CD4-positive, alpha-beta T cell treated with Interleukin-15 for 1 hour (primary cell): ENCODE results near the gene TULP4.
"Not testable (repeated sequence)": the region's sequence is repeated elsewhere in the genome, so short reads cannot be mapped to it uniquely, and the experiment has no call there.

Experiments
- DNase-seq: peaks from one replicate; pipeline ENCODE4 v3.0.0-alpha.2; 2020

TULP4 gene

GRCh38 chr6:158431560-158431959 lies 119.3 kb downstream of the TULP4 start:
- DNase-seq = no peak

DNA sequence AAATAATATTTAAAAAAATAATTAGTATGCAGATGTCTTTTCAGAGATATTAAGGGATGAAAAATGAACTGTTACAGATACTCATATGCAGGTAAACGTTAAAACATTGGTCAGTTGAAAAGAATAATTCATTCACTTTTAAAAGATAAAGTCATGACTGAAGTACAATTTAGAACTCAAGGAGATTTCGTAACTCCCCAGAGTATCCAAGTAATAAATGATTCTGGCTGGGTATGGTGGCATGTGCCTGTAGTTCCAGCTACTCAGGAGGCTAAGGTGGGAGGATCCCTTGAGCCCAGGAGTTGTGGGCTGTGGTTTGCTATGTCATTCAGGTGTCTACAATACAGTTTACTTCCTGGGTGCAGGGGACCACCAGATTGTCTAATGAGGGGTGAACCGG lies 125.3 kb downstream of the TULP4 start:
- DNase-seq = no peak

GRCh38 chr6:158438226-158438625 lies 126.0 kb downstream of the TULP4 start:
- no peak for DNase-seq

DNA sequence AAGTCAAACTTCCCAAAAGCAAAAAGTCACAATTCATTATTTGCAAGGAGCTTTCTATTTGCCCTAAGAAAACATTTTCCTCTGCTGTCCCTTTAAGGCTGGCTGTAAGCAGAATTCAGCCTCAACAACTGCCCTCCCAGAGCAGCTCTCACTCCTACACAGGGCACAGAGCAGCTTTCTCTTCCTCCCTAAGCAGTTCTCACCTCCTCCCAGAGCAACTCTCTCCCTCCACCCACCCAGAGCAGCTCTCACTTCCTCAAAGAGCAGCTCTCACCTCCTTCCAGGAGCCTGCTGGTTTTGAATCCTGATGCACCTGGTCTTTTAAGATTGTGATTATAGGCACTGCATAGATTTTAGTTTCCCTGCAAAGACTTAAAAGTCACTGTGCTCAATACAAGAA lies 127.0 kb downstream of the TULP4 start:
- DNase-seq = peak; percentile 22

- no peak for DNase-seq
These were observed 129.5 kb downstream of the TULP4 start for GRCh38 chr6:158441716-158442215.

GRCh38 chr6:158442306-158442705 lies 130.0 kb downstream of the TULP4 start:
- DNase-seq = no peak

- no peak for DNase-seq
These were observed 133.3 kb downstream of the TULP4 start for GRCh38 chr6:158445426-158446085.

DNA sequence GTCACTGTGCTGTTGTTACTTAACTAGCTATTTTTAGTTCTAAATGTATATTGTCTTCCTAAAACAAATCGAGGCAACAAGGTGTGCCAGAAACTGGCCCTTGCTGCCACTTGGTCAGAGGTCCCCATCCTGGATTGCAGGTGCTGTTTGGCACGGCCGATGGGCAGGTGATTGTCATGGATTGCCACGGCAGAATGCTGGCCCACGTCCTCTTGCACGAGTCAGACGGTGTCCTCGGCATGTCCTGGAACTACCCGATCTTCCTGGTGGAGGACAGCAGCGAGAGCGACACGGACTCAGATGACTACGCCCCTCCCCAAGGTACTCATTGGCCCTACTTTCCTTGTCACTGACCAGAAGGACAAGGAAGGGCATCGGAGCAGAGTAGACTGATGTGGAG lies 136.6 kb downstream of the TULP4 start:
- no peak for DNase-seq

GRCh38 chr6:158452191-158452590 lies 139.9 kb downstream of the TULP4 start:
- no peak for DNase-seq

DNA sequence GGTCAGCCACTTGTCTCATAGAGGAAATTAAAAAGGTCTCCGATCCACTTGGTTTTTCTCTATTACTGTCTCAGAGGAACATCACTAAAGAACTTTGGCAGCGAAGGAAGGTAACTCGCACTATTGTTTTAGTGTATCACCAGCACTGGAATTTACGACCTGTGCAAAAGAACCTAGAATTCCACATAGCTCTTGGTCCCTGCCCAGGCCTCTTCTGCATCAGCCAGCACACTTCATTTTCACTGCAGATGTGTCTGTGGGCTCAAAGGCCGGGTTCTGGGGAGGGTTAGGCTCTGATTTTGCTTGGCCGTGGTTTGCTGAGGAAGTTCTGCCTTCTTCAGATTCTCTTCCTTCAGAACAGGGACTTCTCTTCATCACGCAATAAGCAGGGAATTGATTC lies 144.9 kb downstream of the TULP4 start:
- DNase-seq = no peak

DNA sequence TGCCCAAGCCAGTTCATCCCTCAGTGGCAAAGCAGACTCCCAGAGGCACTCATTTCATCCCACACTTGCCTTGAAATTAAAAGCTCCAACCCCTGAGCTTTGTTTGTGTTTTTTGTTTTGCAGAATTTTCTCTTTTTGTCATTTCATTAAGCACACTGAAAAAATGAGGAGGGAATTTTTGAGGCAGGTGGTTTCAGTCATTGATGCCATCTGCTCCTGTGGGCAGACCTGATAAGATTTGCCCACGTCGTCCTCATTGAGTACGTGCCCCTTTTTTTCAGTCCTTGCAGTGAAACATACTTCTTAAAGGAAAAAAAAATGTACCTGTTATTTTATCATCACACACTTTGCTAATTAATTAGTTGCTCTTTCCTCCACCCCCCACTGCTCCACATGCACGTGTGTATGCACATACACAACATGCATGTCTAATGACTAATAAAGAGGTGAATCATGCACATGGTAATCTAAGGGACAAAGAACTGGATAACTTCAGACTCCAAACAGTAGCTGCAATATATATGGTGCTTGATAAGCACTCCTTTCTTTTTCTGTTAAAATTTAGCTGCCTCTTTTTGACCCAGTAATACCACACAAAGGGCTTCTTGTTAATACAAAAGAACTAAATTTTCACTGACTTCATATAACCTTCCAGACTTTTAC lies 145.5 kb downstream of the TULP4 start:
- DNase-seq = no peak

DNA sequence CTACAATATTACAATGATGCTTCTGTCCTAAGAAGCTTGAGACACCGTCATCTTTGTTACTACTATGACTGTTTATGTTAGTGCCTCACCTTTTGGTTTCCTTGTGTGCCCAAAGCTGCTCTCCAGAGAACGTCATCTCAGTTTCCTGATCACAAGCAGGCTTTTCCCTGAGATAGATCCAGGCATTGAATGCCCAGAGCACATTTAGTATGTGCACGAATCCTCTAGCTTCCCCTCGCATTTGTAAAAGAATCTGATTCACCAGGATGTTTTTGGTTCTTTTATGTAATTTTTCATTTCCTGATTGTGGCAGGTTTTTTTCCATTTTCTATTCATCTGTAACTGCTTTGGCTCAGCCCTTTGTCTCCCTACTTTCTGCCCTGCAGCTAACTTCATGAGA lies 147.5 kb downstream of the TULP4 start:
- DNase-seq = no peak

DNA sequence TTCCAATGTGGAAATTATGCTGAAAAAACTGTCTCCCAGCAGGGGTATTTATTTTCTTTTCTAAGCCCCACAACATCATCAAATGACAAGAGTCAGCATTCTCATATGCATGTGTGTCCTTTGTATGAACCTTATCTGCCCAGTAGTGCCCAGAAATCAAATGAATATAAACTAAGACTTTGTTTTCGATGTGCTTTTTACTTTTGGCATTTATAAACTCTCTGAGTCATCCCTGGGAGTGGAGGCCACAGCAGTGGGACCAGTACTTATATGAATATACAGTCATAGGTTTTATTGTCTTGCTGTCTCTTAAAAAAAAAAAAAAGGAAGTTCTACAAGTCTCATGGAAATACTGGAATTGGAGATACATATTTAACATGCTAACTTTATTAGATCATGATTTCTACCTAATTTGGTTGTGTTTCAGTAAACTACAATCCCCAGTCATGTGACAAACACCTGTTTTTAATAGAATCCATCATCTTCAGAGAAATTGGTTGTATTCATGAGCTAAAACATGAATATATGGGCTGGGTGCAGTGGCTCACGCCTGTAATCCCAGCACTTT lies 148.4 kb downstream of the TULP4 start:
- no peak for DNase-seq

DNA sequence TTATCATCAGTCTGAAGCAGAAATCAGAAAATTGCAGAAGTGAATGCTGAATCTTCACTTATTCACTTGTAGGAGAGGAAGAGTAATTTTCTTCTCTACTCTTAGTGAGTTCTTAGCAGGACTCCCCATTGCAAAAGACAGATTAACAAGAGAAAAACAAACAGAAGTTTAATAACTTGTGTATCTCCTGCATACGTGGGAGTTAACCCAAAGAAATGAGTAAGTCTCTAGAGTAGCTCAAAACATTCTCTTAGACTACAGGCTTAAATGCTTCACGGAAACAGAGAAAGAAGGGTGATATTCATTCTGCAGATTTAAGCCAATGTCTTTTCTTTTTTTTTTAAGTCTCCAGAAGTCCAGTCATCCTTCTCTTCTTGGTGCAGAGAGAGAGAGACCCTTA lies 149.7 kb downstream of the TULP4 start:
- DNase-seq = no peak

- DNase-seq = no peak
These were observed 152.2 kb downstream of the TULP4 start for GRCh38 chr6:158464483-158464882.

GRCh38 chr6:158465257-158465656 lies 153.0 kb downstream of the TULP4 start:
- DNase-seq = no peak

GRCh38 chr6:158465747-158466146 lies 153.5 kb downstream of the TULP4 start:
- no peak for DNase-seq

- no peak for DNase-seq
These were observed 155.7 kb downstream of the TULP4 start for GRCh38 chr6:158467923-158468322.

DNA sequence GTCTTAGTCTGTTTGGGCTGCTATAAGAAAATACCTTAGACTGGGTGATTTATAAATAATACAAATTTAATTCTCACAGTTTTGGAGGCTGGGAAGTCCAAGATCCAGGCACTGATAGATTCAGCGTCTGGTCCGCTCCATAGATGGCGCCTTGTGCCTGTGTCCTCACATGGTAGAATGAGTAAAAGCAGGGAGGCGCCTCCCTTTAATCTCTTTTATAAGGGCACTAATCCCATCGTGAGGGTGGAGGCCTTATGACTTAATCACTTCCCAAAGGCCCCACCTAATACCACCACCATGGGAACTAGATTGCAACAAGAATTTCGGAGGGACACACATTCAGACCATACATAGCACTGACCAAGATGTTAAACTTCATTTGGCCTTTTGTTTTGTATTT lies 156.4 kb downstream of the TULP4 start:
- no peak for DNase-seq

DNA sequence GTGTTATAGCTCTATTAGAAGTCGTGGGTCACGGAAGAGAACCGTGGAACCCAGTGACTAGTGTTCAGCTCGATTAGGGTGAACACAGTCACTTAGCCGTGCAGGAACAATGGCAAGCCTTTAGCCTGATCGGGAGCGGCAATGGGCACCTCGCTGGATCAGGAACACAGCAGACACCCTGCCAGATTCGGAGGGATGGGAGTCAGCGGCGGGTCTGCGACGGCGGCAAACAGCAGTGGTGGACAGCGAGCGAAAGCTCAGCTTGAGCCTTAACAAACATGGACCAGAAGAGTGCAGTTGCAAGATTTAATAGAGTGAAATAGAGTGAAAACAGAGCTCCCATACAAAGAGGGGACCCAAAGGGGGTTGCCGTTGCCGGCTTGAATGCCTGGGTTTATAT lies 157.8 kb downstream of the TULP4 start:
- DNase-seq = not testable (repeated sequence)

- DNase-seq = no peak
These were observed 159.1 kb downstream of the TULP4 start for GRCh38 chr6:158471339-158471738.

- DNase-seq = no peak
These were observed 160.2 kb downstream of the TULP4 start for GRCh38 chr6:158472447-158472846.

GRCh38 chr6:158474961-158475343 lies 162.7 kb downstream of the TULP4 start:
- no peak for DNase-seq
